ENCODE results near the gene MMEL1. TPM values are rescaled to one million over a fixed set of nuclear protein-coding genes. Genes with fewer than 3 reads are reported as not detected.
A peak's percentile ranks its signal among the peaks of the same experiment; 100 is the strongest.

MMEL1 gene
- total and polyA plus RNA-seq, 2 of the 13 experiments (the other 11 are each of a cell fraction or from before 2014, with no cell fraction given), result 0.48 TPM; not detected in 1

- TF ChIP-seq ZNF747 (CRISPR knock-in tag; IDR thresholded peaks at IDR 0.05; ENCODE audit: borderline replicate concordance), result peak; percentile 69; the same call in 1 of the 2 replicates
- peak; percentile 42; the same call in 1 of the 2 replicates for TF ChIP-seq ERF (CRISPR knock-in tag; IDR thresholded peaks at IDR 0.05)
- no peak for TF ChIP-seq EHMT2 (IDR thresholded peaks at IDR 0.05; ENCODE audit: borderline replicate concordance, low read depth, low read length)
- TF ChIP-seq CSRNP2 (CRISPR knock-in tag; conservative IDR thresholded peaks at IDR 0.05; ENCODE audit: low read depth), result no peak
- no peak for TF ChIP-seq ZNF790 (CRISPR knock-in tag; IDR thresholded peaks at IDR 0.05; ENCODE audit: borderline replicate concordance)
- peak; percentile 13; the same call in 1 of the 2 replicates for TF ChIP-seq ZSCAN21 (CRISPR knock-in tag; IDR thresholded peaks at IDR 0.05; ENCODE audit: borderline replicate concordance)
- no peak for TF ChIP-seq ZNF256 (CRISPR knock-in tag; conservative IDR thresholded peaks at IDR 0.05)
- peak; percentile 72; the same call in 1 of the 2 replicates for TF ChIP-seq KDM3A (CRISPR knock-in tag; IDR thresholded peaks at IDR 0.05; ENCODE audit: low read depth)
- TF ChIP-seq ZBTB43 (CRISPR knock-in tag; conservative IDR thresholded peaks at IDR 0.05), result peak; percentile 36; the same call in 1 of the 2 replicates
- peak; percentile 53; the same call in 1 of the 3 replicates for TF ChIP-seq MXI1 (IDR thresholded peaks at IDR 0.05; ENCODE audit: borderline replicate concordance, low read depth, low read length)
- 0 out of 2 replicates have a peak, but pooled peaks have one; percentile 22 for TF ChIP-seq FOXJ3 (CRISPR knock-in tag; IDR thresholded peaks at IDR 0.05; ENCODE audit: borderline replicate concordance)
- TF ChIP-seq NFRKB (IDR thresholded peaks at IDR 0.05), result no peak
- no peak for TF ChIP-seq CERS6 (CRISPR knock-in tag; IDR thresholded peaks at IDR 0.05)
- peak; percentile 47; the same call in 1 of the 2 replicates for TF ChIP-seq SP4 (CRISPR knock-in tag; IDR thresholded peaks at IDR 0.05)
- peak in 1 of 2 experiments; percentile 64; a peak in 2 of 4 replicates for TF ChIP-seq POLR2A (IDR thresholded peaks at IDR 0.05; ENCODE audit: insufficient read depth in 1 of 2, low read depth in 2 of 2, low read length in 2 of 2)
- 0 out of 2 replicates have a peak, but pooled peaks have one; percentile 52 for TF ChIP-seq SSRP1 (CRISPR knock-in tag; IDR thresholded peaks at IDR 0.05)
- TF ChIP-seq SIN3A (IDR thresholded peaks at IDR 0.05; ENCODE audit: borderline replicate concordance, low read depth, low read length), result 0 out of 2 replicates have a peak, but pooled peaks have one; percentile 29
- TF ChIP-seq MYC (CRISPR knock-in tag; IDR thresholded peaks at IDR 0.05; ENCODE audit: borderline replicate concordance), result peak; percentile 10; the same call in 1 of the 2 replicates
- peak; percentile 78 for TF ChIP-seq ZNF687 (CRISPR knock-in tag; IDR thresholded peaks at IDR 0.05)
Measured at GRCh38 chr1:2575801-2576663, 56.8 kb downstream of the MMEL1 start (continued).

Data from HepG2 (cell line).